ENCODE data around the gene BCL7C.

BCL7C gene

DNA sequence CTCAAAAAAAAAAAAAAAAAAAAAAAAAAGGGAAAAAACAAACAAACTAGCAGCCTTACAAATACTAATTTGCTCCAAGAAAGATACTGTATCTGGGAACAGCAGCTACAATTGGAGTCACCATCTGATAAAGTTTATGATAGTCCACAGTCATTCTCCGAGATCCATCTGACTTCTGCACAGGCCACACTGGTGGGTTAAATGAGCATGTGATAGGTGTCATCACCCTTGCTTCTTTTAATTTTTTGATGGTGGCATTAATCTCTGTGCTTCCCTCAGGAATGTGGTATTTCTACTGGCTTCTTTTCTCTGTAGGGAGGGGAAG lies 49.6 kb downstream of the BCL7C start:
- H3K27me3 ChIP-seq (ENCODE audit: control insufficient read depth, insufficient read depth, low read length): no peaks in the 10 kb centered on the region
- no peak overlapping the region for H3K9ac ChIP-seq
- no peaks in the 10 kb centered on the region for H3K79me2 ChIP-seq
- no peak overlapping the region for H3K4me2 ChIP-seq (ENCODE audit: low read length)
- H2AFZ ChIP-seq: no peak overlapping the region
- TF ChIP-seq, protein P1, sequence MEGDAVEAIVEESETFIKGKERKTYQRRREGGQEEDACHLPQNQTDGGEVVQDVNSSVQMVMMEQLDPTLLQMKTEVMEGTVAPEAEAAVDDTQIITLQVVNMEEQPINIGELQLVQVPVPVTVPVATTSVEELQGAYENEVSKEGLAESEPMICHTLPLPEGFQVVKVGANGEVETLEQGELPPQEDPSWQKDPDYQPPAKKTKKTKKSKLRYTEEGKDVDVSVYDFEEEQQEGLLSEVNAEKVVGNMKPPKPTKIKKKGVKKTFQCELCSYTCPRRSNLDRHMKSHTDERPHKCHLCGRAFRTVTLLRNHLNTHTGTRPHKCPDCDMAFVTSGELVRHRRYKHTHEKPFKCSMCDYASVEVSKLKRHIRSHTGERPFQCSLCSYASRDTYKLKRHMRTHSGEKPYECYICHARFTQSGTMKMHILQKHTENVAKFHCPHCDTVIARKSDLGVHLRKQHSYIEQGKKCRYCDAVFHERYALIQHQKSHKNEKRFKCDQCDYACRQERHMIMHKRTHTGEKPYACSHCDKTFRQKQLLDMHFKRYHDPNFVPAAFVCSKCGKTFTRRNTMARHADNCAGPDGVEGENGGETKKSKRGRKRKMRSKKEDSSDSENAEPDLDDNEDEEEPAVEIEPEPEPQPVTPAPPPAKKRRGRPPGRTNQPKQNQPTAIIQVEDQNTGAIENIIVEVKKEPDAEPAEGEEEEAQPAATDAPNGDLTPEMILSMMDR (IDR thresholded peaks at IDR 0.05): no peak
- peaks cover 3% of the 10 kb centered on the region for H3K4me1 ChIP-seq
- no peaks in the 10 kb centered on the region for H3K9me3 ChIP-seq (ENCODE audit: control insufficient read depth, low read length)
- no peak overlapping the region for H3K27ac ChIP-seq
- no peaks in the 10 kb centered on the region for H3K36me3 ChIP-seq (ENCODE audit: control insufficient read depth, insufficient read depth, low read length)
- H3K4me3 ChIP-seq (ENCODE audit: low read depth, low read length): no peak overlapping the region

- no peak overlapping the region for H2AFZ ChIP-seq
- TF ChIP-seq, protein P1 (IDR thresholded peaks at IDR 0.05): no peak
- H3K9me3 ChIP-seq (ENCODE audit: control insufficient read depth, low read length): no peaks in the 10 kb centered on the region
- H3K27ac ChIP-seq: no peak overlapping the region
- no peak overlapping the region for H3K4me3 ChIP-seq (ENCODE audit: low read depth, low read length)
- no peak overlapping the region for H3K4me2 ChIP-seq (ENCODE audit: low read length)
- no peaks in the 10 kb centered on the region for H3K36me3 ChIP-seq (ENCODE audit: control insufficient read depth, insufficient read depth, low read length)
- no peaks in the 10 kb centered on the region for H3K27me3 ChIP-seq (ENCODE audit: control insufficient read depth, insufficient read depth, low read length)
- peaks cover 3% of the 10 kb centered on the region for H3K4me1 ChIP-seq
- no peak overlapping the region for H3K9ac ChIP-seq
- no peaks in the 10 kb centered on the region for H3K79me2 ChIP-seq
These were observed 50.4 kb downstream of the BCL7C start for GRCh38 chr16:30843501-30843900.

DNA sequence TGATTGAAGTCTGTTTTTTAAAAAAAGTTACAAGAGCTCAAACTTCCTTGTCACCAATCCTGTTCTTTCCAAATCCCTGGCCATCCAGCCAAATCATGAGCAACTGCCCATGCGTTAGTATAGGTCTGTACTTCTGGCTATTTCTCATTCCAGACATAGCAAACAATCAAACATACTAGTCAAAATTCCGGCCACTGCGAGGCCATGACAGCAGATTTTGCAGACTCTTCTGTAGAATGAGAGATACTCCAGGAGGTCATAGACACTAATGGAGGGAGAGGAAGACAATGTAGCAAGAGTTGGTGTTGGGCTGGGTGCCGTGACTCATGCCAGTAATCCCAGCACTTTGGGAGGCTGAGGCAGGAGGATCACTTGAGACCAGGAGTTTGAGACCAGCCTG lies 50.9 kb downstream of the BCL7C start:
- H3K79me2 ChIP-seq: no peaks in the 10 kb centered on the region
- no peak overlapping the region for H2AFZ ChIP-seq
- no peak overlapping the region for H3K4me3 ChIP-seq (ENCODE audit: low read depth, low read length)

GRCh38 chr16:30841332-30841731 lies 52.5 kb downstream of the BCL7C start:
- Histone ChIP-seq H3K4me3 (ENCODE audit: low read depth, low read length) (no peak overlapping the region), H3K27me3 (ENCODE audit: control insufficient read depth, insufficient read depth, low read length) (no peaks in the 10 kb centered on the region), H3K79me2 (no peaks in the 10 kb centered on the region), H3K9me3 (ENCODE audit: control insufficient read depth, low read length) (no peaks in the 10 kb centered on the region), H2AFZ (no peak overlapping the region), H3K4me1 (peaks cover 12% of the 10 kb centered on the region), H3K36me3 (ENCODE audit: control insufficient read depth, insufficient read depth, low read length) (no peaks in the 10 kb centered on the region), H3K9ac (no peak overlapping the region), H3K27ac (no peak overlapping the region), H3K4me2 (ENCODE audit: low read length) (no peak overlapping the region)
- TF ChIP-seq, protein P1 (IDR thresholded peaks at IDR 0.05): no peak

More for the DNA sequence above, 50.9 kb downstream of the BCL7C start:
- Histone ChIP-seq H3K36me3 (ENCODE audit: control insufficient read depth, insufficient read depth, low read length) (no peaks in the 10 kb centered on the region), H3K27ac (no peak overlapping the region), H3K9me3 (ENCODE audit: control insufficient read depth, low read length) (no peaks in the 10 kb centered on the region), H3K9ac (no peak overlapping the region), H3K4me2 (ENCODE audit: low read length) (no peak overlapping the region), H3K4me1 (peaks cover 6% of the 10 kb centered on the region), H3K27me3 (ENCODE audit: control insufficient read depth, insufficient read depth, low read length) (no peaks in the 10 kb centered on the region)
- TF ChIP-seq, protein P1 (IDR thresholded peaks at IDR 0.05): no peak

DNA sequence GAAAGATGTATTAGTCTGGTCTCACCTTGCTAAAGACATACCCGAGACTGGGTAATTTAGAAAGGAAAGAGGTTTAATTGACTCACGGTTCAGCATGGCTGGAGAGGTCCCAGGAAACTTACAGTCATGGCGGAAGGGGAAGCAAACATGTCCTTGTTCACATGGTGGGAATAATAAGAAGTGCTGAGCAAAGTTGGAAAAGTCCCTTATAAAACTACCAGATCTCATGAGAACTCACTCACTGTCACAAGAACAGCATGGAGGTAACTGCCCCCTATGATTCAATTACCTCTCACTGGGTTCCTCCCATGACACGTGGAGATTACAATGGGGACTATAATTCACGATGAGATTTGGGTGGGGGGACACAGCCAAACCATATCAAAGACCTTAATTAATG lies 53.3 kb downstream of the BCL7C start:
- H3K79me2 ChIP-seq: no peaks in the 10 kb centered on the region

More for the DNA sequence above, 53.3 kb downstream of the BCL7C start:
- Histone ChIP-seq H3K27ac (no peak overlapping the region), H3K9me3 (ENCODE audit: control insufficient read depth, low read length) (no peaks in the 10 kb centered on the region), H3K4me3 (ENCODE audit: low read depth, low read length) (no peak overlapping the region), H3K27me3 (ENCODE audit: control insufficient read depth, insufficient read depth, low read length) (no peaks in the 10 kb centered on the region), H3K4me2 (ENCODE audit: low read length) (no peak overlapping the region), H3K36me3 (ENCODE audit: control insufficient read depth, insufficient read depth, low read length) (no peaks in the 10 kb centered on the region), H3K9ac (no peak overlapping the region), H3K4me1 (peaks cover 12% of the 10 kb centered on the region), H2AFZ (no peak overlapping the region)
- TF ChIP-seq, protein P1 (IDR thresholded peaks at IDR 0.05): no peak

All from parathyroid adenoma (tissue), 2 donors.